Neural progenitor cell (in vitro differentiated cells): ENCODE results near the gene GPR173. TPM values are rescaled to one million over a fixed set of nuclear protein-coding genes. Genes with fewer than 3 reads are reported as not detected.
A peak's percentile ranks its signal among the peaks of the same experiment; 100 is the strongest.

Source experiments
- DNase-seq: peaks from one replicate; pipeline ENCODE4 v3.0.0-alpha.2; 2016; ENCODE audit warnings: low spot score
- H2AFZ ChIP-seq: fragments of 200-600 bp; sonication (generic); replicated peaks from 2 replicates; pipeline ENCODE4 v1.6.1; 2016; ENCODE audit warnings: antibody characterized with exemption
- H3F3A ChIP-seq: fragments of 200-600 bp; sonication (generic); 2 replicates; pipeline ENCODE4 v1.6.1; 2016; ENCODE audit warnings: antibody characterized with exemption, low read depth
- H3K27ac ChIP-seq: fragments of 200-600 bp; sonication (generic); 2 replicates; pipeline ENCODE4 v1.5.1; 2016; ENCODE audit warnings: mild to moderate bottlenecking
- H3K27me3 ChIP-seq: fragments of 200-600 bp; sonication (generic); 2 replicates; pipeline ENCODE4 v1.6.1; 2016; ENCODE audit warnings: mild to moderate bottlenecking, moderate library complexity
- H3K36me3 ChIP-seq: fragments of 200-600 bp; sonication (generic); 2 replicates; pipeline ENCODE4 v1.5.1; 2016
- H3K4me1 ChIP-seq: fragments of 200-600 bp; sonication (generic); 2 replicates; pipeline ENCODE4 v1.6.1; 2016; ENCODE audit warnings: mixed run types
- H3K4me2 ChIP-seq: fragments of 200-600 bp; sonication (generic); 2 replicates; pipeline ENCODE4 v1.6.1; 2016
- H3K4me3 ChIP-seq: fragments of 200-600 bp; sonication (generic); 2 replicates; pipeline ENCODE4 v1.5.1; 2016
- H3K79me2 ChIP-seq: fragments of 200-600 bp; sonication (generic); 2 replicates; pipeline ENCODE4 v1.6.1; 2016; ENCODE audit warnings: low read depth
- H3K9ac ChIP-seq: fragments of 200-600 bp; sonication (generic); 2 replicates; pipeline ENCODE4 v1.6.1; 2016
- H3K9me3 ChIP-seq: fragments of 200-600 bp; sonication (generic); 2 replicates; pipeline ENCODE4 v1.5.1; 2016; ENCODE audit warnings: low read depth
- H4K20me1 ChIP-seq: fragments of 200-600 bp; sonication (generic); 2 replicates; pipeline ENCODE4 v1.6.1; 2016; ENCODE audit warnings: low read depth
- H3K27ac Mint-ChIP-seq: 3 replicates; pipeline ENCODE4 v1.8.0; 2021; ENCODE audit warnings: mixed read lengths
- H3K27me3 Mint-ChIP-seq: 2 replicates; pipeline ENCODE4 v1.8.0; 2022; ENCODE audit warnings: low read depth, mild to moderate bottlenecking, inconsistent platforms, moderate library complexity, mixed read lengths; ENCODE audit not compliant: insufficient read depth
- H3K36me3 Mint-ChIP-seq: 3 replicates; pipeline ENCODE4 v1.8.0; 2021; ENCODE audit warnings: mixed read lengths
- H3K4me1 Mint-ChIP-seq: 3 replicates; pipeline ENCODE4 v1.8.0; 2021; ENCODE audit warnings: mixed read lengths
- H3K4me3 Mint-ChIP-seq: 3 replicates; pipeline ENCODE4 v1.8.0; 2021; ENCODE audit warnings: mild to moderate bottlenecking, moderate library complexity, mixed read lengths
- H3K9me3 Mint-ChIP-seq: 3 replicates; pipeline ENCODE4 v1.8.0; 2020; ENCODE audit warnings: mixed read lengths
- CTCF ChIP-seq: fragments of 200-600 bp; sonication (generic); IDR thresholded peaks from 2 replicates; pipeline ENCODE4 v1.5.1; 2017; ENCODE audit warnings: antibody characterized with exemption, mild to moderate bottlenecking
- EZH2 ChIP-seq: fragments of 200-600 bp; sonication (generic); IDR thresholded peaks from 2 replicates; pipeline ENCODE4 v1.6.1; 2017; ENCODE audit warnings: antibody characterized with exemption, mild to moderate bottlenecking, moderate library complexity
- EZH2phosphoT487 ChIP-seq: fragments of 200-600 bp; sonication (generic); IDR thresholded peaks from 2 replicates; pipeline ENCODE4 v1.6.1; 2017; ENCODE audit warnings: antibody characterized with exemption
- total RNA-seq: library from RNA; depleted of rRNA; stranded (reverse); fragments of >200 nt; gene quantifications from 2 replicates; pipeline ENCODE4 v1.2.3, GENCODE V29; 2015; ENCODE audit warnings: low replicate concordance

Gene GPR173
- total RNA-seq, 1 donor from 2014 or later, result 6.3 TPM

GRCh38 chrX:53049127-53049517 is 533 bp downstream of the GPR173 start:
- peak overlapping the region; percentile 16 for H3K27ac Mint-ChIP-seq
- Histone ChIP-seq H3K36me3 (no peaks in the 10 kb centered on the region), H3K9ac (no peak overlapping the region), H2AFZ (no peak overlapping the region), H3K9me3 (no peaks in the 10 kb centered on the region), H3K4me1 (no peaks in the 10 kb centered on the region), H3K79me2 (peaks cover 48% of the 10 kb centered on the region), H3K4me3 (peak overlapping the region; percentile 75), H3K4me2 (peak overlapping the region; percentile 78), H3K27me3 (no peaks in the 10 kb centered on the region), H3K27ac (no peak overlapping the region), H3F3A (no peaks in the 10 kb centered on the region), H4K20me1 (peaks cover 4% of the 10 kb centered on the region)
- no peaks in the 10 kb centered on the region for H3K27me3 Mint-ChIP-seq
- TF ChIP-seq CTCF (no peak), EZH2phosphoT487 (no peak), EZH2 (no peak)
- H3K36me3 Mint-ChIP-seq, result no peaks in the 10 kb centered on the region
- H3K4me1 Mint-ChIP-seq, result peaks cover 8% of the 10 kb centered on the region
- peak; percentile 39 for DNase-seq
- H3K9me3 Mint-ChIP-seq, result peaks cover 7% of the 10 kb centered on the region
- peak overlapping the region; percentile 92 for H3K4me3 Mint-ChIP-seq

GRCh38 chrX:53050841-53051240 is 2.3 kb downstream of the GPR173 start:
- Histone ChIP-seq H3K9ac (no peak overlapping the region), H3K27ac (no peak overlapping the region), H3K9me3 (no peaks in the 10 kb centered on the region), H3K36me3 (no peaks in the 10 kb centered on the region), H3F3A (no peaks in the 10 kb centered on the region), H3K79me2 (peaks cover 53% of the 10 kb centered on the region), H3K4me1 (no peaks in the 10 kb centered on the region), H3K27me3 (no peaks in the 10 kb centered on the region), H4K20me1 (peaks cover 4% of the 10 kb centered on the region), H3K4me3 (no peak overlapping the region), H3K4me2 (no peak overlapping the region), H2AFZ (no peak overlapping the region)
- Mint-ChIP-seq H3K4me1 (peaks cover 8% of the 10 kb centered on the region), H3K27ac (no peak overlapping the region), H3K9me3 (peaks cover 7% of the 10 kb centered on the region), H3K27me3 (no peaks in the 10 kb centered on the region), H3K4me3 (no peak overlapping the region), H3K36me3 (no peaks in the 10 kb centered on the region)
- TF ChIP-seq EZH2phosphoT487 (no peak), CTCF (no peak), EZH2 (no peak)
- DNase-seq, result no peak

GRCh38 chrX:53055244-53055849 is 6.8 kb downstream of the GPR173 start:
- H3K27ac Mint-ChIP-seq, result no peak overlapping the region
- H3K36me3 Mint-ChIP-seq, result peaks cover 1% of the 10 kb centered on the region
- Histone ChIP-seq H3K4me2 (no peak overlapping the region), H3K27ac (no peak overlapping the region), H4K20me1 (no peaks in the 10 kb centered on the region), H3K36me3 (no peaks in the 10 kb centered on the region), H3K9me3 (no peaks in the 10 kb centered on the region), H3K4me3 (no peak overlapping the region), H3K79me2 (peaks cover 46% of the 10 kb centered on the region), H2AFZ (no peak overlapping the region), H3K27me3 (no peaks in the 10 kb centered on the region), H3K4me1 (no peaks in the 10 kb centered on the region), H3F3A (no peaks in the 10 kb centered on the region), H3K9ac (no peak overlapping the region)
- H3K27me3 Mint-ChIP-seq, result no peaks in the 10 kb centered on the region
- no peak for TF ChIP-seq CTCF
- no peak for TF ChIP-seq EZH2
- no peak for TF ChIP-seq EZH2phosphoT487
- H3K4me3 Mint-ChIP-seq, result no peak overlapping the region
- DNase-seq, result no peak
- H3K4me1 Mint-ChIP-seq, result peaks cover 2% of the 10 kb centered on the region
- peaks cover 4% of the 10 kb centered on the region for H3K9me3 Mint-ChIP-seq
